HG03039 (cell line): ENCODE data around the gene STK25.
"Not testable (repeated sequence)": the region's sequence is repeated elsewhere in the genome, so short reads cannot be mapped to it uniquely, and the experiment has no call there.

ENCODE experiments used
- ATAC-seq: cut with Tn5 transposase; IDR thresholded peaks from one replicate; pipeline ENCODE4 v1.9.1; 2021; ENCODE audit warnings: mild to moderate bottlenecking, moderate library complexity; ENCODE audit not compliant: unreplicated experiment

The STK25 gene

GRCh38 chr2:241467777-241468475, 40.5 kb downstream of the STK25 start:
- ATAC-seq, result no peak

DNA sequence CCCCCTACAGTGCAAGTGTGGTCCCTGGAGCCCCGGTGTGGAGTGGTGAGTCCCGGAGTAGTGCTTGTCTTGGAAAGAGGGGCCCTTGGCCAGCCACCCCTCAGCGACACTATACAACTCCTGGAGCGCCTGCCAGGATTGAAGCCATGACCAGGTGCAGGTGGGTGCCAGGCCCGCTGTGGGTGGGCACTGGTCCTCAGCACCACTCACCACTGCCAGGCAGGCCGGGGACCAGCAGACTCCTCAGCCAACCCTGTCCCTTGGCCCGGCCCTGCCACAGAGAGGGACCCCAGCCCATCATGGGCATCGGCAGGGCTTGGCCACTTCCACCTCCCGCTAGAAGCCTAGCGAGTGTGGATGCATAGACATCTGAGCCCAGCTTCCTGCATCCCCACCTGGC, 42.2 kb downstream of the STK25 start:
- ATAC-seq, result no peak

DNA sequence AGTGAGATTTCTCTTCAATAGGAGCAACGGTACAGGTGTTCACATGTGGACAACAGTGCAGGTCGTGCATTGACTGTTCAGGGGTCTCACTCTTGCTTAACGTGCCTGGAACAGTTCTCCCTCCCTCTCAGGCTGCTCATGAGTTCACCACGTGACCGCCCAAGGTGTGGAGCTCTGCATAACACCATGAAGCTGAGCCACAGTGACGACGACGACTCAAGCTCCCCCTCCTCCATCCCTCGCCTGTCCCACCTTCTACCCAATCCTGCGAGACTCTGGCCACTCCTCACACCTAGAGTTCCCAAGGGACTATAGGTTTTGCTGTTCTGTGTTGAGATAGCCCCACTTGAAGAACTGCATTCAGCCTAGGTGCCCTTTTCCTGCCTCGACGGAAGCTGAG, 42.8 kb downstream of the STK25 start:
- ATAC-seq, result no peak

GRCh38 chr2:241463276-241464135, 44.9 kb downstream of the STK25 start:
- no peak for ATAC-seq

- ATAC-seq, result no peak
Observed at GRCh38 chr2:241461693-241462677, 46.4 kb downstream of the STK25 start.

GRCh38 chr2:241460631-241461030, 47.8 kb downstream of the STK25 start:
- no peak for ATAC-seq

GRCh38 chr2:241459520-241459919, 48.9 kb downstream of the STK25 start:
- ATAC-seq, result no peak

GRCh38 chr2:241458687-241459086, 49.7 kb downstream of the STK25 start:
- no peak for ATAC-seq

DNA sequence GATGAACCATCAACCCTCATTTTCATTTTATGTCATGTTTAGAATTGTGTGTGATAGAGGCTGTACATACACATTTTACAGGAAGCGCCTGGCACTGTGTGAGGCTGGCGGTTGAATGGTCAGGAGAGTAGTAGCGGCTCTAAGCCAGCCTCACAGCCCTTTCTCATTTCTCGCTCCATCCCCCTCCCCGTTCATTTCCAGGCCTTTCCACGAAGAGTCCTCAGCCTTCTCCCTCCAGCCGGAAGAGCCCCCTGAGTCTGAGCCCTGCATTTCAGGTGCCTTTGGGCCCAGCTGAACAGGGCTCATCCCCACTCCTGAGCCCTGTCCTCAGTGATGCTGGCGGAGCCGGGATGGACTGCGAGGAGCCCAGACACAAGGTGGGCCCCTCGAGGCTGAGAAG, 51.8 kb downstream of the STK25 start:
- no peak for ATAC-seq

DNA sequence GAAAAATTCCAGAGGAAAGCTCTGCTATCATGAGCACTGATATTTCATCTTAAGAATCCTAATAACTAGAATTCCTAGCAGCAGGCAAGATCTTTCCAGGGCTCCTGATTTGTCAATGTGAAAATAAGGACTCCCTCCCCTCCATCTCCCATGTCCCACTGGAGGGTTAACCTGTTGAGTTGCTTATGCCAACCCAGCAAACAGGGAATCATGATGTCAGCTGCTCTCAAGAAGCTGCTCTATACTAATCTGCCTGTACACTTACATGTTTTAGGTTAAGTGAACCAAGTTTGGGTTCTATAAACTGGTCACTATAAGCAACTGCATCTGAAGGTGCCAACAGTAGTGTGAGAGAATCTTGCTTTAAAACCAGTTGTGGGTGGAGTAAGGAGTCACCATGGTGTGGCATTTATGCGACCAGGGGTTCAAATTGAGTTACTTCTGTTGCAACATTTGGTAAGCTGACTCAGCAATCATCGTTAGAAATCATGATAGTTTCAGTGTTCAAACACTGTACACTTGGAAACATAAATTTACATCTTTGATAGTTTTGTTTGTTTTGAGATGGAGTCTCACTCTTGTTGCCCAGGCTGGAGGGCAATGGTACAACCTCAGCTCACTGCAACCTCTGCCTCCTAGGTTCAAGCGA, 53.4 kb downstream of the STK25 start:
- no peak for ATAC-seq

- not testable (repeated sequence) for ATAC-seq
Observed at GRCh38 chr2:241453919-241454318, 54.5 kb downstream of the STK25 start.

DNA sequence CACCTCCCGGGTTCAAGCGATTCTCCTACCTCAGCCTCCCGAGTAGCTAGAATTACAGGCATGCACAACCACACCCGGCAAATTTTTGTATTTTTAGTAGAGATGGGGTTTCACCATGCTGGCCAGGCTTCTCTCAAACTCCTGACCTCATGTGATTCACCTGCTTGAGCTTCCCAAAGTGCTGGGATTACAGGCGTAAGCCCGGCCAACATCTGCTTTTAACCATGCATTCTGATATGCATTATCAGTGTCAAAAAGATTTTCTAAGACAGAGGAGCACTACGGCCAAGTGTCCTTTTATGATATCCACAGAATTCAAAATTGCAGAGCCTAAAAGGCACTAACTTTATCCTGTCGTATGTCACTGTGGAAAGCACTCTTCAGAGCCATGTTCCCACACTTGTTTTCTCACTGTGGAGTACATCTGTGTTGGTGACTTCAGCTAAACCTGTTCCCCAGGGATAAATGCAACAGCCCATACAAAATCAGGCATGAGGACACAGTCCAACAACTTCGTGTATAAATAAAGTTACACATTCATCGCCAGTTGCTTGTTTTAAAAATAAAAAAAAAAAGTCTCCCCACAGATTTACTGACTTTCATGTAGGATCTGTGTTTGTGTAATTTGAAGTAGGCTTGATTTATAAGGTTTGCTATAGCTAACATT, 56.4 kb downstream of the STK25 start:
- no peak for ATAC-seq

- not testable (repeated sequence) for ATAC-seq
Observed at GRCh38 chr2:241450092-241450491, 58.3 kb downstream of the STK25 start.

DNA sequence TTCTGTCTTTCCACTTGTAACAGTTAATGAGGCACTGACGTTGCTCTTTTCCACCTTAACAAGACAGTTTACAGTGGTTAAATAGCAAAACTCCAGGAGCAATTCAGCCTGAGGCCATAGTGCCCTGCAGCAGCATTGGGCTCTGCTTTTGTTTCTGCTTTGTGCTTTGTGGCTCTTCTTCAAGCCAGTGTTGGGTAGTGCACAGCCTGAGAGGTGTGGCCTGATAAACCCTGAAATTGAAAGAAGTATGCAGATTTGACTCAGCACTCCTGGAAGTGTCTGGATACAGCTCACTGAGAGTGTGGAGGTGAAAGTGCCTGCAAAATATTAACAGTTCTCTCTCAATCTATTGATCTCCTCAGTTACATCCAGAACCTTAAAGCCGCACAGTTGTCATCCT, 63.0 kb downstream of the STK25 start:
- ATAC-seq, result no peak

DNA sequence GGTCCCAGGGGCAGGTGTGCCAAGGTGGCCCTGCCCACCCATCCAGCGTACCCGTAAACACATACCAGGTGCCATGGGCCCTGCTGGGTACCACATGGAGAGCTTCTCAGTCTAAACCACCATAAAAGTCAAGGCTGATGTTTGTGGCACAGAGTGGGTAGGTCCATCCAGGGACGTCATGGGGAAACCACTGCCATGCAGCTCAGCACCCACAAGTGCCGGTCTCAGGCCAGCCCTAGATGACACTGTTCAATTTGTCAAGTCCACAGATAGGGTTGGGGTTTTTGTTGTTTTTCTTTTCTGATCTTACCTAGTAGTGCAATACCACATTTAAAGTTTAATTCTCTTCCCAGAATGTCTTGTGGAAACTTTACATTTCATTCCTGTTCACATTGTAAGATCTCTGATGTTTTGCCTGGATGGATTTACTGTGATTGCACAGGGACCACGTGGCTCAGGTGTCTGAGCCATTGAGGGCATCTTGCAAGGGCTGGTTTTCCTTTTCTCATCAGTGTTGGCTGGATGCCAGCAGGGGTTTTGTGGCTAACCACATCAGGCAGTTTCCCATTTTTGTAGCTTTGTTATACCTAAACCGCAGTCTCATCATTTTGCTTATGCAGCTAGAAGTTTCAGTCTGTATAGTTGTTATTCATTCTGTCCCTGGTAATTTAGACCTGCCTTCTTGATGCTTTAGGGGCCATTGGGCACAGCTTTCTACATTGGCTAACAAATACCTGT, 64.7 kb downstream of the STK25 start:
- ATAC-seq, result no peak
